Fibroblast of lung (primary cell): ENCODE results near the gene IFT122.
A peak's percentile ranks its signal among the peaks of the same experiment; 100 is the strongest.

Experiments used
- CTCF ChIP-seq, 2 donors: IDR thresholded peaks in 1 of 2; conservative IDR thresholded peaks in 1 of 2; 1 replicate in 1 of 2; 2 replicates in 1 of 2; pipeline ENCODE4 v1.5.1; 2011 to 2012; ENCODE audit warnings: low read length in 2 of 2, control low read depth in 1 of 2, inconsistent platforms in 1 of 2, low read depth in 1 of 2, mild to moderate bottlenecking in 1 of 2
- EZH2 ChIP-seq: IDR thresholded peaks from 2 replicates; pipeline ENCODE4 v1.5.1; 2012; ENCODE audit warnings: low read length, control low read depth, mild to moderate bottlenecking; ENCODE audit errors: missing control alignments

GRCh38 chr3:129399145-129399894 is 40.7 kb upstream of the IFT122 start:
- TF ChIP-seq CTCF (conservative IDR thresholded peaks at IDR 0.05 in 1 of 2, IDR thresholded peaks at IDR 0.05 in 1 of 2; ENCODE audit: low read depth in 1 of 2, low read length in 2 of 2) = peak; percentile 68 to 89
- no peak for TF ChIP-seq EZH2
